Stimulated activated CD4-positive, alpha-beta T cell treated with anti-CD3 and anti-CD28 coated beads, Interleukin-4, amount 100 ng/mL, for 4 hours (primary cell): ENCODE data around the gene ENPP1.

ENCODE experiments used
- DNase-seq, 2 experiments: peaks; one replicate each; pipeline ENCODE4 v3.0.0-alpha.2; 2020

ENPP1 gene

DNA sequence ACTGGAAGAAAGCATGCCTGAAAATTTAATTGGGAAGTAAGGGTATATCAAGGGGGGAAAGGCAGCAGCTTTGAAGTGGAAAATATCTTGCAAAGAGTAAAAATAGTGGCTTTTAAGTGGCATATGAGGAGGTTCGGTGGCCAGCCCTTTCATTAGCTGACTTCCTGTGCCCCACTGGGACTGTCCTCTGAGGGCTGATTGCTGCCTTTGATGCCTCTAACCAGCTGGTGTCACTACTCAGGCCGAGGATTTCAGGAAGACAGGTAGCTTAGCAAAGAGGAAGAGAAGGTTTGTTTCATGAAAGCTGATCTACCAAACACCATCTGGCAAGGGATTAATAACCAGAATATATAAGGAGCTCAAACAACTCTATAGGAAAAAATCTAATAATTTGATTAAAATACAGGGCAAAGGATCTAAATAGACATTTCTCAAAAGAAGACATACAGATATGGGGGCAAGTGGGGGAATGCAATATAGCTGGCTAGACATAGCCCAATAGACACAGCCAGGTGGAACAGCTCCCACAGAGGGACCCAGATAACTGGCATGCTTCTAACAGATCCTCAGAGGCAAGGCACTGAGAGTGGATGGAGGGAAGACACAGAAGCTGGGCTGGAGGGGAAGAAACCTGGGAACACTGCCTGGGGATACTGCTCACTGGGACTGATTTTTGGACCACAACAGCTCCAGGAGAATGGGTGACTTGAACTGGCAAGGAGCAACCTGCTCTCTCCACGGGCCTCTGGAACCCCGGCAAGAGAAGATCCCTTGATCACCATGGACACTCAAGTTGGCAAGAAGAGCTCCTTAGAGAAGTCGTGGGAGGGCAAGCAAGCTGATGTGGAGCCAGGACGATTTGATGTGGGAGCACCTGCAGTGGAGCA lies 110.2 kb downstream of the ENPP1 start:
- DNase-seq = no peak

DNA sequence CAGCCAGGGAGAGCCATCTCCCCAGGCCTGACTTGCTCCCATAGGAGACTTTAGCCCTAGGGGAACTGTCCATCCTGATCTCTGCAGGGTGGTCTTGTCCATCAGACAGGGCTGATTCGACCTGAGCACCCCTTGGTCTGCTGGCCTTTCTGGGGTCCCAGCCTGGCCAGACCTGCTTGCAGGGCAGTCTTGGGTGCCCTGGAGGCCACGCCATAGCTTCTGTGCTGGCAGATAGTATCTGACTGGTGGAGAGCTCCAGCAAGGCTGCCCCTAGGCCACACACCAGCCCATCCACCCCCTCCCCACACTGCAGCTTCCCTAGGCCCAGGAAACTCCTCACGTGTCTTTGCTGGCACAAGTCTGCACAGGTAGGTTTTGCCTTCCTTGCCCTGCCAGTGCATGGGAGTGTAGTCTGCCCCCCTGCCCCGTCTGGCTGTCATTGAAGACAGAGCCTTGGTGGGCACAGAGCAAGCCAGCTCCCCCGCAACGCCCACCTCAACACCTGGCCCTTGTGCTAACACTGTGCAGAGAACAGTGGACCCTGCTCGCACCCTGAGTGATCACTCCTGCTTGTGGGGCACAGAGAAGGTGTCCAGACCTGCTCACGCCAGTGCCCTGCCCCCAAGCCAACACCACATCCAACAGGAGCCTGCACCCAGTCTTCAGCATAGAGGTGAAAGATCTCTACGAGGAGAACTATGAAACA lies 111.0 kb downstream of the ENPP1 start:
- no peak for DNase-seq

DNA sequence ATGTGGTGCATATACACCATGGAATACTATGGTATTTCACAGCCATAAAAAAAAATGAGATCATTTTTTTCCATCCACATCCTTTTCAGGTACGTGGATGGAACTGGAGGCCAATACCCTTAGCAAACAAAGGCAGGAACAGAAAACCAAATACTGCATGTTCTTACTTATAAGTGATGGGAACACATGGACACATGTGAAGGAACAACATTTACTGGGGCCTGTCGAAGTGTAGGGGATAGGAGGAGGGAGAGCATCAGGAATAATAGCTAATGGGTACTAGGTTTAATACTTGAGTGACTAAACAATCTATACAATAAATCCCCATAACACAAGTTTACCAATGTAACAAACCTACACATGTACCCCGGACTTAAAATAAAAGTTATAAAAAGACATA lies 112.8 kb downstream of the ENPP1 start:
- DNase-seq = no peak

DNA sequence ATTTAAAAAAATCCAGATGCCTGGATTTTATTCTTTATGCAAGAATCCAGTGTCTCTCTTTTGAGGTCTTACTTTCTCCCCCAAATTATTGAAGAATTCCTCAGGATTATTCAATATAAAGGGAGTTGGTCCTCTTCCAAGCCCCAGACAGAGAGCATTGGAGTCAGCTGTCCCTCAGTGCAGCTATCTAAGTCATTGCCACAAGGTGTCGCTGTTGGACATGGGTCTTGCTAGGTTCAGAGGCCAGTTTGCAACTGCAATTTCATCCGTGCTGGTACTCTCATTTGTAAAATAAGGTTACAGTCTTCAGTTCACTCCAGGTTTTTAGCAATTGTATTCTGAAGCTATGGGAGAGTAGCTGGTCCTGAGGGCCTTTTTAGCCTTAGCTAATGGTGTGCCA lies 115.5 kb downstream of the ENPP1 start:
- no peak for DNase-seq

DNA sequence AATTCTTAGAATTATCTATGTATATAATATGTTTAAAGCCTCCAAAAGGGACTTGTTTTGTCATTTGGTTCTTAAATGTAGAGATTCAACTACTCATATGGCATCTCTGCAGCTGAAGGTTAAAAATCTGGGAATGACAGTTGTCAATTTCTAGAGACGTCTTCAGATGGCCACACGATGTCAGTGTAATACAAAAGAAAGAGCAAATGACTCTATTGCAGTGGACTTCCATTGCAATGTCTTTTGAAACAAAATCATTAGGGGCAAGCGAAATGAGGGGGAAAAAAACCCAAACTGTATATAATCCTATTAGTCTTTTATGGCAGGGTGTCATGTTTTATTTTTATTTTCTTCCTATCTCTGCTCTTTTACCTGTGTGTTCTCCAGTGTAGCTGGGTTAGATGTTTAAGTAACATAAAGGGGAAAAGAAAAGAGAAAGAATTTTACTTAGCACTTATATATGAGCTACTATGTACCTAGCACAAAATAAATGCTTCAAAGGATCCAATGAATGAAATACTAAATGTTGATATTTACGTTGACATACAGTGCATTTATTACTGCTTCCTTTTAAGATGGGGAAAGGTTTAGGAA lies 117.2 kb downstream of the ENPP1 start:
- no peak for DNase-seq

DNA sequence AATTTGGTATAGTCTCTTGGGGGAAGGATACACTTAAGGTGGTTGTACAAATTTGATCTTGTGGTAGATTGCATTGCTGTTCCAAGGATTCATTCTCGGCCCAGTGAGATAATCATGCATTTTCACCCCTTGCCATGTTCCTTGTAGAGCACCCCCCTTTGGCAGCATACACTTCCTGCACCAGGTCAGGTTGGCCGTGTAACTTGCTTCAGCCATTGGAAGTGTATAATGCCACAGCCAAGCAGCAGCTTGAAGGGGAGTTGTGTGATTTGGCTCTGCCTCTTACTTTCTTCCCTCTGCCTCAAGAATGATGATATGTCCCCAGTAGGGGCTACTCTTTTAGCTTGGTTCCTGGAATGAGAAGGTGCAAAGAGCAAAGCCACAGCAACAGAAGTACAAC lies 121.4 kb downstream of the ENPP1 start:
- DNase-seq = no peak

DNA sequence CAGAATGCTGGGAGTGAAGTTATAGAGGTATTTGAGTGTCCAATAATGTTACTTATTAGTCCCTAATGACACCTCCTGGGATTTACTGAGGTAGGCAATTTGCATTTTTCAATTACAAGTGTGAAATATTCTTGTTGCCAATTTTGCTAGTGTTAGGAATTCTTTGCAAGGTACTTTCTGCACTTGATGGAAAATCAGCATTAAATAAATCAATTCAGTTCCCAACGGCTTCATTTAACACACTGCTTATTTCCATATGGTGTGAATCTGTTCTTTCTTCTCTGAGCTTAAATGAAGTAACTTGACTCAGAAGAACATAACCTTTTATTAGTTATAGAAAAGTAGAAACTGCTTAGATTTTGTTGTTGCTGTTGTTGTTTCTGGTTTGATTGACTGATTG lies 122.2 kb downstream of the ENPP1 start:
- DNase-seq = no peak

DNA sequence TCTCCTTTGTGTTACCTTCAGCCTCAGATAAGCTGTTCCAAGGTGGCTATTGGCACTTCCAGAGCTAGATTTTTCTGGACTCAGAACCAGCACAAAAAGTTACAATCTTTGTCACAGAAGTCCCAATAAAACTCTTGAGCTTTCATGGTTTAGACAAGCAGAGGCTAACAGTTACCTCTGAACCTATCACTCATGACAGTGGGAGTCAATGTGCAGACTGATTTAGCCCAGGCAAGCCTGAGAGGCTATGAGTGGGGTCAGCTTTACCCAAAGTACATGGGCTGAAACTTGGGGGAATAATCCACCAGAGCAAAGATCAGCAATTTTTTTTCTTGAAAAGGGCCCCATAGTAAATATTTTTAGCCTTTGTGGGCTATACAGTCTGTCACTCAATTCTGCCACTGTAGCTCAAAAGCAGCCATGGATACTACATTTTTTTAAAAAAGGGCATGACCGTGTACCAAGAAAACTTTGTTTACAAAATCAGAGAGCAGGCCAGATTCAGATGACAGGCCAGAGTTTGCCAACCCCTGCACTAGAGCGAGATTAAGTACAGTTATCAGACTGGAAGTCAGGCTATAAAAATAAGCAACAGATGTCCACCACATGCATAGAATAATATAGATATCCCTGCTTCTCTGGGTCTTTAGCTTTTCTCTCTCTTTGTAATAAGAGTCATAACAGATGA lies 123.4 kb downstream of the ENPP1 start:
- DNase-seq = no peak

DNA sequence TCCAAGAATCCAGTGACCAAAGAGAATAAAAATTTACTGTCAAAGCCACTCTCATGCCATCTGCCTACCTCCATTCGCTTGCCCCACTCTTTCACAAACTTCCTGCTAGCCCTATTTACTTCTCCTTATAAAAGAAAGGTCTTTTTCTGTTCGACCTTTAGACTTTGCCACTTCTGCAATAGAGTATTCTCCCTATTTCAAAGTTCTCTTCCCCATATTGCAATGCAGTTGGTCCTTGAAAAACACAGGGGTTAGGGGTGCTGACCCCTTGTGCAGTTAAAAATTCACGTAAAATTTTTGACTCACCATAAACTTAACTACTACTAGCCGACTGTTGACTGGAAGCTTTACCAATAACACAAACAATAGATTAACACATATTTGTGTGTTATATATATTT lies 128.3 kb downstream of the ENPP1 start:
- no peak for DNase-seq

DNA sequence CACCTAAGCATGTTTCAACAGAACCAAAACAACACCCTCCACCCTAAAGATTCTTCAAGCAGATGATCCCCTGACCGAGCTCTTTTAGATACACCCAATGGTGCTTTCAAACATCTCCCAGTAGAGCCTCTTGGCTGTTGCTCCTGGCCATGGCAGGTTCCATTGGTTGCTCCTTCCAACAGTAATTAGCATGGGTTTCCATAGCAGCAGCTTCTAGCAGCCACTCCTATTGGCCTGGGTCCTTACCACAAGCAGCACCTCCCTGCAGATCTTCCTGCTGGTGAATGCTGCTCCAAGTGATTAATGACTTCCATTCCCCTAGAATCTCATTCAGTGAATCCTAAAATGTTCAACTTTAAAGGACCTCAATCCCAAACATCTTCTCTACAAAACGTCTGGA lies 129.4 kb downstream of the ENPP1 start:
- no peak for DNase-seq

DNA sequence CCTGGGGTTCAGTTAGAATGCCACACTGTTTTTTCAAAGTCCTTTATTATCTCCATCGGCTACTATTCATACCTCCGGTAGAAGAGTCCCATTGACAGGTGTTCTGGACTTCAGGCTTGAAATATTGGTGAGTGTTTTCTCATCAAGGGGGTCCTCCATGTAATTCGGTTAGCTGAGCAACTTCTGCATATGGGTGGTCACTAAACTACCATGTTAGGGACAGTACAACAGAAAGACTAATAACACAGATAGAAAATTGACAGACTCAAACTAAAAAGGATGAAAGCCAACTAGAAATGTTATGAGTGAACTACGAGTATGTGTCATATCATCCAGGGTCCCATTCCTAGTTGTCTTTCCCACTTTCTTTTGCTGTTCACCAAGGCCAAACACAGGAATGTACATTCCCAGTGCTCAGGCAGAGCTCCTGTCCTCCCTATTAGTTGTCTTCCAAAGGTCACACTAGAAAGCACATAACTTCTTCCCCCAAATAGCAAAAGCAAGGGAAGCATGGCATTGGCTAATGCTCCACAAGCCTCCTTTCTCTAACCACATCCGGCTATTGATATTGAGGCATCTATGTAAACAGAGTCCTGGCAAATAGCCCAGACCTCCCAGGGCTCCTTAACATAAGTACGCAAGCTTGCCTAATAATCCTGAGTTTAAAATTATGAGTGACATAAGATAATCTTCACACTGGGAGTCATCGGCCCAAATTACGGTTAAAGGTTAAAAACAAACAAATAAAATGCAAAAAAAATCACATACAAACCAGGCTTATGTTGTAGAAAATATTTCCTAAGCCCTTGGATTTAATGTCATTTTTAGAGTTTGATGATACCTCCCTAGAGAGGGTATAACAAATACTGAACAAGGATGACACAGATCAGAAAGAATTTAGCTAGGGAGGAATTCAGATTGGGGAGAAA lies 130.1 kb downstream of the ENPP1 start:
- DNase-seq = no peak
